Colonic mucosa (tissue), 4 donors: ENCODE results near the gene NPIPB6. TPM values are rescaled to one million over a fixed set of nuclear protein-coding genes. Genes with fewer than 3 reads are reported as not detected.
A peak's percentile ranks its signal among the peaks of the same experiment; 100 is the strongest.

ENCODE experiments used
- DNase-seq: peaks from one replicate; pipeline ENCODE4 v3.0.0-alpha.2; 2020
- H3K27ac ChIP-seq: fragments of 200-600 bp; one replicate; pipeline ENCODE4 v1.8.0; 2021
- H3K27me3 ChIP-seq: fragments of 200-600 bp; one replicate; pipeline ENCODE4 v1.8.0; 2021
- H3K36me3 ChIP-seq: fragments of 200-600 bp; one replicate; pipeline ENCODE4 v1.8.0; 2021
- H3K4me1 ChIP-seq: fragments of 200-600 bp; one replicate; pipeline ENCODE4 v1.8.0; 2021; ENCODE audit warnings: mild to moderate bottlenecking
- H3K4me3 ChIP-seq: fragments of 200-600 bp; one replicate; pipeline ENCODE4 v1.8.0; 2021
- H3K9ac ChIP-seq, 2 donors: one replicate each; pipeline ENCODE4 v1.7.0; 2013; ENCODE audit warnings: control low read depth in 2 of 2, low read depth in 2 of 2, low read length in 2 of 2
- H3K9me3 ChIP-seq: fragments of 200-600 bp; one replicate; pipeline ENCODE4 v1.8.0; 2021
- CTCF ChIP-seq: fragments of 200-600 bp; IDR thresholded peaks from one replicate; pipeline ENCODE4 v1.8.0; 2022; ENCODE audit warnings: antibody characterized with exemption, mild to moderate bottlenecking
- intact Hi-C: fragments of 100-400 bp; cut with DNase I; formaldehyde crosslinking; loops from one replicate; pipeline ENCODE4 v1.14.1; 2022
- total RNA-seq, 2 donors: library from RNA; stranded (reverse); fragmentation: NEBNext Ultra II Directional in 1 of 2; extraction: Animal tissue kit (Norgen Biotek cat#: 25700) in 1 of 2; gene quantifications; one replicate each; pipeline ENCODE4 v1.2.1, GENCODE V29; 2021
- donor health status: healthy.
- donor health status: DM: no; HTN: no; CAD: no.
- donor health status: DM: no; HTN: no; CAD: no.

Gene NPIPB6
- total RNA-seq, 2 donors from 2014 or later, result 0.42 to 1.2 TPM

GRCh38 chr16:28318042-28318744, 45.1 kb downstream of the NPIPB6 start:
- intact Hi-C loops, result no loop called here
- no peak overlapping the region for H3K9ac ChIP-seq
- no peak overlapping the region for H3K27ac ChIP-seq
- DNase-seq, result no peak
- no peaks in the 10 kb centered on the region for H3K27me3 ChIP-seq
- no peaks in the 10 kb centered on the region for H3K36me3 ChIP-seq
- H3K4me1 ChIP-seq, result no peaks in the 10 kb centered on the region
- H3K9me3 ChIP-seq, result no peaks in the 10 kb centered on the region
- TF ChIP-seq CTCF, result no peak
- H3K4me3 ChIP-seq, result no peak overlapping the region

- intact Hi-C loops, result no loop called here
- Histone ChIP-seq H3K9ac (peak overlapping the region in 1 of 2 donors; percentile 12), H3K27ac (no peak overlapping the region), H3K4me1 (no peaks in the 10 kb centered on the region), H3K36me3 (no peaks in the 10 kb centered on the region), H3K27me3 (no peaks in the 10 kb centered on the region), H3K9me3 (no peaks in the 10 kb centered on the region), H3K4me3 (no peak overlapping the region)
- TF ChIP-seq CTCF, result peak; percentile 88
- DNase-seq, result peak; percentile 55
Measured at GRCh38 chr16:28317040-28317880, 46.0 kb downstream of the NPIPB6 start.

- no peak for DNase-seq
- no peak for TF ChIP-seq CTCF
- no peak overlapping the region for H3K27ac ChIP-seq
- no peak overlapping the region for H3K9ac ChIP-seq
- no peaks in the 10 kb centered on the region for H3K27me3 ChIP-seq
- H3K36me3 ChIP-seq, result no peaks in the 10 kb centered on the region
- H3K4me1 ChIP-seq, result no peaks in the 10 kb centered on the region
- intact Hi-C loops, result no loop called here
- H3K4me3 ChIP-seq, result no peak overlapping the region
- no peaks in the 10 kb centered on the region for H3K9me3 ChIP-seq
Measured at GRCh38 chr16:28316054-28316453, 47.3 kb downstream of the NPIPB6 start.

- no peaks in the 10 kb centered on the region for H3K27me3 ChIP-seq
- intact Hi-C loops, result no loop called here
Measured at GRCh38 chr16:28313587-28313986, 49.7 kb downstream of the NPIPB6 start.

GRCh38 chr16:28312327-28312726, 51.0 kb downstream of the NPIPB6 start:
- DNase-seq, result no peak
- no peak overlapping the region for H3K9ac ChIP-seq

More at GRCh38 chr16:28313587-28313986, 49.7 kb downstream of the NPIPB6 start:
- Histone ChIP-seq H3K4me3 (no peak overlapping the region), H3K9me3 (no peaks in the 10 kb centered on the region), H3K36me3 (no peaks in the 10 kb centered on the region), H3K4me1 (no peaks in the 10 kb centered on the region), H3K9ac (no peak overlapping the region), H3K27ac (no peak overlapping the region)
- DNase-seq, result no peak
- TF ChIP-seq CTCF, result no peak

More at GRCh38 chr16:28312327-28312726, 51.0 kb downstream of the NPIPB6 start:
- TF ChIP-seq CTCF, result no peak
- intact Hi-C loops, result no loop called here
- no peaks in the 10 kb centered on the region for H3K4me1 ChIP-seq
- no peaks in the 10 kb centered on the region for H3K9me3 ChIP-seq
- no peaks in the 10 kb centered on the region for H3K36me3 ChIP-seq
- no peak overlapping the region for H3K4me3 ChIP-seq
- no peaks in the 10 kb centered on the region for H3K27me3 ChIP-seq
- H3K27ac ChIP-seq, result no peak overlapping the region
